ENCODE results near the gene RPS28.

GRCh38 chr19:8358948-8359347 lies 37.7 kb downstream of the RPS28 start:
- TF ChIP-seq CTCF (IDR thresholded peaks at IDR 0.05; ENCODE audit: low read length) (no peak), EZH2 (IDR thresholded peaks at IDR 0.05; ENCODE audit: borderline replicate concordance, low read length) (no peak)

All from OCI-LY1 (cell line).